Right lobe of liver (tissue), 6 donors: ENCODE results near the gene ZCCHC24. TPM values are rescaled to one million over a fixed set of nuclear protein-coding genes. Genes with fewer than 3 reads are reported as not detected.
A peak's percentile ranks its signal among the peaks of the same experiment; 100 is the strongest.

Experiments used
- ATAC-seq, 4 donors: fragments of 200-7000 bp; cut with Tn5 transposase; one replicate each; pipeline ENCODE4 v1.9.1; 2020; ENCODE audit warnings: mild to moderate bottlenecking in 4 of 4, moderate library complexity in 4 of 4
- DNase-seq, 3 donors: peaks; one replicate each; pipeline ENCODE4 v3.0.0-alpha.2; 2020
- H3K27ac ChIP-seq, 3 donors: fragments of 200-600 bp; one replicate each; pipeline ENCODE4 v1.8.0; 2022
- H3K27me3 ChIP-seq, 2 donors: fragments of 200-600 bp; one replicate each; pipeline ENCODE4 v1.8.0; 2022
- H3K36me3 ChIP-seq, 4 donors: fragments of 200-600 bp; sonication (generic) in 1 of 4; one replicate each; pipeline versions ENCODE4 v1.5.1 to v1.8.0; 2017 to 2022; ENCODE audit warnings: control low read depth in 1 of 4
- H3K4me1 ChIP-seq, 4 donors: fragments of 200-600 bp; sonication (generic) in 1 of 4; one replicate each; pipeline versions ENCODE4 v1.5.1 to v1.8.0; 2017 to 2022; ENCODE audit warnings: control low read depth in 1 of 4
- H3K4me3 ChIP-seq, 3 donors: fragments of 200-600 bp; one replicate each; pipeline ENCODE4 v1.8.0; 2022
- H3K9me3 ChIP-seq, 4 donors: fragments of 200-600 bp; sonication (generic) in 1 of 4; one replicate each; pipeline versions ENCODE4 v1.5.1 to v1.8.0; 2017 to 2022; ENCODE audit warnings: control low read depth in 1 of 4
- CTCF ChIP-seq, 4 donors: fragments of 200-600 bp in 3 of 4; fragments of 450-650 bp in 1 of 4; IDR thresholded peaks; one replicate each; pipeline versions ENCODE4 v1.5.1 to v1.8.0; 2016 to 2022; ENCODE audit warnings: antibody characterized with exemption in 4 of 4, mild to moderate bottlenecking in 2 of 4
- POLR2A ChIP-seq: fragments of 450-650 bp; IDR thresholded peaks from one replicate; pipeline ENCODE4 v1.6.1; 2017; ENCODE audit warnings: antibody characterized with exemption, mild to moderate bottlenecking
- WGBS: methylation state at CpG from one replicate; pipeline ENCODE4 v1.1.6; 2018; ENCODE audit warnings: low coverage, low lambda C conversion rate; ENCODE audit not compliant: insufficient coverage; ENCODE audit errors: missing lambda C conversion rate; 5-methylcytosine and 5-hydroxymethylcytosine counted together
- intact Hi-C, 2 donors: fragments of 100-400 bp; cut with DNase I; formaldehyde crosslinking; loops; one replicate each; pipeline versions ENCODE4 v1.11.2 to v1.14.1; 2022
- total RNA-seq, 6 experiments: library from RNA; depleted of rRNA in 2 of 6; stranded (reverse); fragments of >200 nt in 2 of 6; fragmentation: NEBNext Ultra II Directional in 3 of 6; extraction: Animal tissue kit (Norgen Biotek cat#: 25700) in 3 of 6; gene quantifications; one replicate each; pipeline versions ENCODE4 v1.1.0 to v1.2.4, GENCODE V29; 2016 to 2023
- donor health status: DM: no; HTN: yes; CAD: no.
- donor health status: DM: no; HTN: no; CAD: no.
- donor health status: DM: no; HTN: no; CAD: no.
- donor health status: DM: no; HTN: yes; CAD: no.
- donor health status: DM: no; HTN: yes; CAD: no.

The ZCCHC24 gene
- total RNA-seq, 6 experiments from 2014 or later, result 19.8 to 33.6 (median 22.7) TPM

GRCh38 chr10:79407423-79407796 lies 38.0 kb downstream of the ZCCHC24 start:
- intact Hi-C loops, result no loop called here
- peaks cover 2 to 73% (median 12%) of the 10 kb centered on the region in 4 donors for H3K4me1 ChIP-seq
- DNase-seq, result peak in 1 of 3 donors; percentile 46

GRCh38 chr10:79406683-79407422 lies 38.6 kb downstream of the ZCCHC24 start:
- DNase-seq (peak; percentile 42 to 66 (median 65)), ATAC-seq (peak; percentile 8 to 27 (median 25))
- 24% methylated on average over 6 of the region's 13 CpGs for WGBS
- no peaks in the 10 kb centered on the region for H3K36me3 ChIP-seq
- H3K4me3 ChIP-seq, result no peak overlapping the region
- H3K27me3 ChIP-seq, result no peaks in the 10 kb centered on the region
- no peaks in the 10 kb centered on the region for H3K9me3 ChIP-seq
- peak overlapping the region in 1 of 3 donors; percentile 58 for H3K27ac ChIP-seq
- intact Hi-C loops, result no loop called here
- TF ChIP-seq POLR2A (no peak), CTCF (IDR thresholded peaks at IDR 0.05) (no peak)
- H3K4me1 ChIP-seq, result peaks cover 2 to 73% (median 15%) of the 10 kb centered on the region in 4 donors

More at GRCh38 chr10:79407423-79407796, 38.0 kb downstream of the ZCCHC24 start:
- no peak for ATAC-seq
- no peaks in the 10 kb centered on the region for H3K9me3 ChIP-seq
- H3K27ac ChIP-seq, result peak overlapping the region in 1 of 3 donors; percentile 58
- no peaks in the 10 kb centered on the region for H3K36me3 ChIP-seq
- TF ChIP-seq CTCF (IDR thresholded peaks at IDR 0.05) (no peak), POLR2A (no peak)
- H3K4me3 ChIP-seq, result no peak overlapping the region
- 90% methylated on average over 2 of the region's 9 CpGs for WGBS
- H3K27me3 ChIP-seq, result no peaks in the 10 kb centered on the region

- ATAC-seq (peak in 1 of 4 donors; percentile 15), DNase-seq (peak in 2 of 3 donors; percentile 54 to 60)
- H3K36me3 ChIP-seq, result no peaks in the 10 kb centered on the region
- no peak for TF ChIP-seq CTCF (IDR thresholded peaks at IDR 0.05)
- no peak for TF ChIP-seq POLR2A
- H3K27ac ChIP-seq, result peak overlapping the region in 1 of 3 donors; percentile 58
- intact Hi-C loops, result no loop called here
- no peak overlapping the region for H3K4me3 ChIP-seq
- no peaks in the 10 kb centered on the region for H3K9me3 ChIP-seq
- H3K4me1 ChIP-seq, result peaks cover 2 to 73% (median 19%) of the 10 kb centered on the region in 4 donors
- H3K27me3 ChIP-seq, result no peaks in the 10 kb centered on the region
- 12% methylated on average over 5 of the region's 8 CpGs for WGBS
Measured at GRCh38 chr10:79405995-79406515, 39.4 kb downstream of the ZCCHC24 start.

- intact Hi-C loops, result no loop called here
- Histone ChIP-seq H3K4me3 (no peak overlapping the region), H3K4me1 (peaks cover 4 to 74% (median 22%) of the 10 kb centered on the region in 4 donors), H3K27ac (peak overlapping the region in 1 of 3 donors; percentile 58), H3K36me3 (no peaks in the 10 kb centered on the region), H3K27me3 (no peaks in the 10 kb centered on the region), H3K9me3 (no peaks in the 10 kb centered on the region)
- no peak for TF ChIP-seq POLR2A
- TF ChIP-seq CTCF (IDR thresholded peaks at IDR 0.05), result no peak
- DNase-seq (peak; percentile 31 to 92 (median 81)), ATAC-seq (peak in 3 of 4 donors; percentile 20 to 36 (median 36))
- WGBS, result 9% methylated on average over 5 of the region's 13 CpGs
Measured at GRCh38 chr10:79405221-79405994, 40.0 kb downstream of the ZCCHC24 start.
